Transverse colon (tissue), 4 donors: ENCODE data around the gene FBF1.

ENCODE experiments used
- CTCF ChIP-seq, 5 experiments: fragments of 200-600 bp in 3 of 5; fragments of 450-650 bp in 2 of 5; sonication (generic) in 3 of 5; IDR thresholded peaks; 1 replicate in 2 of 5; 2 replicates in 3 of 5; pipeline ENCODE4 v1.5.1; 2016 to 2017; ENCODE audit warnings: antibody characterized with exemption in 5 of 5, inconsistent platforms in 3 of 5, mild to moderate bottlenecking in 2 of 5, moderate library complexity in 1 of 5
- EP300 ChIP-seq: sonication (generic); formaldehyde crosslinking; IDR thresholded peaks from one replicate; pipeline ENCODE4 v1.6.1; 2017; ENCODE audit warnings: antibody characterized with exemption, low read depth
- POLR2A ChIP-seq: fragments of 450-650 bp; IDR thresholded peaks from one replicate; pipeline ENCODE4 v1.6.1; 2016; ENCODE audit warnings: antibody characterized with exemption, mild to moderate bottlenecking, moderate library complexity
- POLR2AphosphoS5 ChIP-seq, 3 donors: sonication (generic); formaldehyde crosslinking; IDR thresholded peaks; one replicate each; pipeline ENCODE4 v1.6.1; 2016; ENCODE audit warnings: antibody characterized with exemption in 3 of 3

GRCh38 chr17:75878174-75878998 is 62.5 kb downstream of the FBF1 start, which contains the start of gene TRIM47:
- TF ChIP-seq CTCF (IDR thresholded peaks at IDR 0.05) (peak; percentile 11 to 44 (median 30)), POLR2A (peak; percentile 49), POLR2AphosphoS5 (IDR thresholded peaks at IDR 0.05) (peak; percentile 87 to 96 (median 87)), EP300 (no peak)
